ENCODE measurements around the gene RARRES1.

RARRES1 gene

DNA sequence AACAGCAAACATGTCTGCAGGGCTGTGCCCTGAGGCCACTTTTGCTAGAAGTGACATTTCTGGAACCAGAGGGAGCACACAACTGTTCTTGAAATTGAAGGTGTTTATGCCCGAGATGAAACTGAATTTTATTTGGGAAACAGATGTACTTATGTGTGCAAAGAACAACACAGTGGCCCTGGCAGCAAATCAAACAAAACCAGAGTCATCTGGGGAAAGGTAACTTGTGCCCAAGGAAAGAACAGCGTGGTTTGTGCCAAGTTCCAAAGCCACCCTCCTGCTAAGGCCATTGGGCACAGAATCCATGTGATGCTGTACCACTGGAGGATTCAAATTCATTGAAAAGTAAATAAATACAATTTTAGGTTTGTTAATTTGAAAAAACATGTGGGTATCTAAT, 31.2 kb upstream of the RARRES1 start:
- DNase-seq, result no peak

DNA sequence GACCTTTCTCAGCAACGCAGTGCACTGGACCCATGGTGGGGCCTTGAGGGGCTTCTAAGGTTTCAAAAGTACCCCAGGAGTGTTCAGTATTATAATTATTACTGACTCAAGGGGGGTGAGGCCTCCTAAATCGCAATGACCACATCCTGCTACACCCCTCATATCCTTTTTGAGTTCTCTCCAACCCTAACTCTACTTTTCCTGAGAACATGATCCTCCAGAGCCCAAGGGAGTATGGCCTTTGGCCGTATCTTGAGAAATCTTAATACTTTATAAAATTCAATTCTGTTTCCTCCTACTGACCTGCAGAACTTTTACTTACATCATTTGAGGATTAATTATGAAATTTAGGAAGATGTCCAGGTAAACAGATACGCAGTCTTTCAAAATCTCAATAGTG, 30.4 kb upstream of the RARRES1 start:
- DNase-seq, result no peak

DNA sequence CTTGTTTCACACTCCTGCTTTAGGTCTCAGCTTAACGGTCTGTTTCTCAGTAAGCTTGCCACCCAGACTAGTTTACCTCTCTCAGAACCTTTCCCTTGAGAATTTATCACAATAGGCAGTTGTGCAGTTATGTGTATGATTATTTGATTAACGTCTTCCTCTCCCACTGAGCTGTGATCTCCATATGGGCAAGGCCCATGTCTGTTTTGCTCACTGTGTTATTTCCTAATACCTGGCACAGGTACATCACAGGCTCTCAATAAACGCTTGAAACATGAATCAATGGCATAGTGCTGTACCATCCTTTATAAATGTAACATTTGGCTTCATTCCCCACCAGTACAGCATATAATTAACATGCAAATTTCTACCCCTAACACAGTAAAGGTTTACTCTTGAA, 29.1 kb upstream of the RARRES1 start:
- DNase-seq, result no peak

DNA sequence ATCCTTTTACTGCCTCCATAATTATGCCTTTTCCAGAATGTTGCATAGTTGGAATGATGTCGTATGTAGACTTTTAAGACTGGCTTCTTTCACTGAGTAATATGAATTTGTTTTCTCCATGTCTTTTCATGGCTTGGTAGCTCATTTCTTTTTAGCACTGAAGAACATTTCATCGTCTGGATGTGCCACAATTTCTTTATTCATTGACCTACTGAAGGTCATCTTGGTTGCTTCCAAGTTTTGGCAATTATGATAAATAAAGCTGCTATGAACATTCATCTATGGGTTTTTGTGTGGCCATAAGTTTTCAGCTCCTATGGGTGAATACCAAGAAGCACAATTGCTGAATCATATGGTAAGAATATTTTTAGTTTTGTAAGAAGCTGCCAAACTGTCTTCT, 23.2 kb upstream of the RARRES1 start:
- DNase-seq, result no peak

DNA sequence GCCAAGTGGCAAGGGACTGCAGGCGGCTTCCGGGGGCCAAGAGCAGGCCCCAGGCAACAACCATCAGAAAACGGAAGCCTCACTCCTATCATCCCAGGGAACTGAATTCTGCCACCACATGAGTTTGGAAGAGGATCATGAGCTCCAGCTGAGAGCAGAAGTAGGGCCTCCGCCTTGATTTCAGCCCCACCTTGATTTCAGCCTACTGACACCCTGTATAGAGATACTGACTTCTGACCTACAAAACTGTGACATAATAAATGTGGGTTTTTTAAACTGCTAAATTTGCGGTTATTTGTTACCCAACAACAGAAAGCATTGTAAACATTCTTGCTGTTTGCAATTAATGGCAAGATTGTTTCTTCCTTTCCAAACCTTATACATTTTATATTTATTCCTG, 21.6 kb upstream of the RARRES1 start:
- DNase-seq, result no peak

DNA sequence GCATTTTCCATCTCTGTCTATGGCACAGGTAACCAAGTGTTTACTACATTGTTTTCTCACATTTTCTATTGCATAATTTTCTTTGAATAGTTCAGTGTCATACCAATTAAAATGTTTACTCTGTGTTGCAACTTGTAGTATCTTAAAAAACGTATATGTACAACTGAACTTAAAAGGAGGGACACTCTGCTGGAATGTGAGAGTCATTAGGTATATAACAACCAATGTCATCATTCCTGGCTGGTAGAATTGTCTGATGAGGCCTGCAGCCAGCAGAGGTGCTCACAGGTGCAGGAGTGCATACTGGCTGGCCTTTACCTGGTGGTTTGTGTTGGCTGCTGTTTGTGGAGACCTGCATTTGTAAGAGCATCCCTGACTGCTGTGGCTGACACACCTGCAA, 19.1 kb upstream of the RARRES1 start:
- DNase-seq, result no peak

DNA sequence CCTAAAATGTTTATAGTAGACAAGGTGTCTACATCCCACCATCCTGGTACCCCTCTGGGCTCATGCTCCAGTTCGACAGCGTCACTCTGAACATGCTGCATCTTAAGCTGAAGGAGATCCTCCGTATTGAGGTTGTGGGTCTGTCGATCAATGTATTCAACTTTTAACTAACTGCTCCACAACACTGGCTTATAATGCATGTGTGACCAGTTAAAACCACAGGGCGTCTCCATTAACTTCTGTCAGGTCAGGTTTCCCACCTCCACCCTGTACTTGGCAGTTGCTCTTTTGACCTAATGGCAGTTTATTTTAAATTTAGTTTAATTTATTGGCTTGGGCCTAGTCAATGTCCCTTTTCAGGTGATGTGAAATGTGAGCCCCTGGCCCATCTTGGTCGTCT, 17.8 kb upstream of the RARRES1 start:
- DNase-seq, result no peak

DNA sequence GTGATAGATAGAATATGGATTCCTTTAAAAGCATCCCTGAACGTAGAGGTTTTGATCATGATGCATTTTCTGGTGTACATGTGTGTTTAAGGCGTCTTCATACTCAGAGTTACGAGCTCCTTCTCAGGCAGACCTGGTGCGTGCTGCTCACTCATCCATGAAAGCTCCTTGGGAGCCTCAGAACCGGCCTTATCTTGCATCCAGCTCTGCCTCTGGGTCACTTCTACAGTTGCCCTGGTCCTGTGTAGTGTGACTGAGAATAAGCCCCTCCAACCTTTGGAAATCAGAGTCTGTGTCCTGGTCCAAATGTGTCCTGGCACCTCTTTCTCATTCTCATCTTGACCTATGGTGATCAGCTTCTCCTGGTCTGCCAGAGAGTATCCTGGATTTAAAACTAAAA, 17.3 kb upstream of the RARRES1 start:
- DNase-seq, result no peak

DNA sequence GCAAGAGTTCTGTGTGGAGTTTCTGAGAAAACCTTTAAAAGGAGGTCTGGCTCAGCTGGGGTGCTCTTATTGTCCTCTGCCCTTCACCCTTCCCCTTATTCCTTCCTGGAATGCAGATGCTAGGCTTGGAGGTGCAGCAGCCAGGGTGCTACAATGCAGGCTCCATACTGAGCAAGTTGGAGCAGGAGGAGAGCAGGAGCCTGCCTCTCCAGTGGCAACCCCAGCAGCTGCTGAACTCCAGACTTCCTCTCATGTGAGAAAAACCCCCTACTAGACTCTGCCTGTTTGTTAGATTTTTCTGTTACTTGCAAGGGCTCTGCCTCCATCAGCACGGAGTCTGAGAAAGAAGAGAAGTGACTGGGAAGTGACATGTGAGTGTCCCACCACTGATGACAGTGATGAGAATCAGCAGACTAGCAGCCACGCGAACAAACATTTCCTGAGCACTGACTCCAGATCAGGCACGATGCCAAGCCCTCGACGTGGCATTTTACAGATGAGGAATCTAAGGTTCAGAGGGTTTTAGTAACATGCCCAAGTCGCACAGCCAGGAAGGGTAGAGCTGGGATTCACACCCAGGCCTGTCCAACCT, 16.1 kb upstream of the RARRES1 start:
- no peak for DNase-seq

DNA sequence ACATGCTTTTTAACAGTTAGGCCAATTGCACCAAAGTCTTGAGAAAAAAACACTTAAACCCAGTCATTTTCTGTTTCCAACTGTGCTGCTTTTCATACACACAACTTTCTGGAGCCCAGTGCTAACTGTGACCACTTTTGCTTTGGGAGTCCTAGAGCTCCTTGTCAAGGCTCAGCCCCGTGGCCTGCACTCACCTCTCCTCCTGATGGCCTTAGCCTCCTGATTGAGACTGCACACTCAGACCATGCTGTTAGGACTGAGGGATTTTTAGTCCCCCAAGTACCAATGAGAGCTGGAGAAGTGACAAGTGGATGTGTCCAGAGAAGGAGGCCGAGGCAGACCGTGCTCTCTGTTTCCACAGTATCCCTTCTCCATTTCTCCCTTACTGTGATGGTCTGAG, 15.2 kb upstream of the RARRES1 start:
- no peak for DNase-seq

DNA sequence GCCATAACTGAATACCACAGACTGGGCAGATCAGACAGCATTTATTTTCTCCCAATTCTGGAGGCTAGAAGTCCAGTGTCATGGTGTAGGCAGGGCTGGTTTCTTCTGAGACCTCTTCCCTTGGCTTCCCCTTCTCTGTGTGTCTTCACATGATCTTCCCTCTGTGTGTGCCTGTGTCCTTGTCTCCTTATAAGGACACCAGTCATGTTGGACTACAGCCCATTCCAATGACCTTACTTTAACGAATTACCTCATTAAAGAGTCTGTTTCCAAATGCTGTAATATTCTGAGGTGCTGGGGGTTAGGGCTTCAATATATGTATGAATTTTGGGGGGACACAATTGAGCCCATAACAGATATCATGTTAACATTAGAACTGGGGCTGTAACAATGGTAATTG, 13.3 kb upstream of the RARRES1 start:
- DNase-seq, result no peak

DNA sequence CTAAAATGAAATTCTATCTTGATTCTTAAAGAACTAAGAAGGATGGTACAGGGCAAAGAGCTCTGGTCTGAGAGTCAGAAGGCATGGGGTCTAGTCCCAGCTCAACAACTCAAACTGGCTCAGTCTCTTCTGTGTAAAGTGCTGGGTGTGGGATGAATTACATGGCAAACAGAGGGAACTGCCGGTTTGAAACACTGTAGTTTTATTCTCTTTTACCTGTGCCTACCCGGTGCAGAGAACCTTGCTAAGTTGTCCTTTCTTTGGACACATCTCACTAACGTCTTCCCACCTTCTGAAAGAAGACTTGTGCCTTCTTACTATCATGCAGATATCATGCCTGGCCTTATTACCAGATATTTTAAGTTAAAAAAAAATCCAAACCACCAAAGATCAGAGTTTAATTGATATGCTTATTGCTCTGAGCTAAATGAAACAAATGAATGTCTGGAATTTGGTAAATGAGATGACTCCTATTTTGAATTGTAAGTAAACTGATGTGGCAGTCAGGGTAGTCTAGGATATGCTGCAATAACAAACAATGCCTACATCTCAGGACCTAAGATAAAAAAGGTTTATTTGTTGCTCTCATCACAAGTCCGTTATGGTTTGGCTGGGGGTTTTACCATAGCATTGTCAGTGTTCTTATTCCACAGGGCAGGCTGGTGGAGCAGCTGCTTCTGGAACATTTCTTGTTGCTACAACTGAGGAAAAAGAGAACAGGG, 12.5 kb upstream of the RARRES1 start:
- DNase-seq, result no peak

DNA sequence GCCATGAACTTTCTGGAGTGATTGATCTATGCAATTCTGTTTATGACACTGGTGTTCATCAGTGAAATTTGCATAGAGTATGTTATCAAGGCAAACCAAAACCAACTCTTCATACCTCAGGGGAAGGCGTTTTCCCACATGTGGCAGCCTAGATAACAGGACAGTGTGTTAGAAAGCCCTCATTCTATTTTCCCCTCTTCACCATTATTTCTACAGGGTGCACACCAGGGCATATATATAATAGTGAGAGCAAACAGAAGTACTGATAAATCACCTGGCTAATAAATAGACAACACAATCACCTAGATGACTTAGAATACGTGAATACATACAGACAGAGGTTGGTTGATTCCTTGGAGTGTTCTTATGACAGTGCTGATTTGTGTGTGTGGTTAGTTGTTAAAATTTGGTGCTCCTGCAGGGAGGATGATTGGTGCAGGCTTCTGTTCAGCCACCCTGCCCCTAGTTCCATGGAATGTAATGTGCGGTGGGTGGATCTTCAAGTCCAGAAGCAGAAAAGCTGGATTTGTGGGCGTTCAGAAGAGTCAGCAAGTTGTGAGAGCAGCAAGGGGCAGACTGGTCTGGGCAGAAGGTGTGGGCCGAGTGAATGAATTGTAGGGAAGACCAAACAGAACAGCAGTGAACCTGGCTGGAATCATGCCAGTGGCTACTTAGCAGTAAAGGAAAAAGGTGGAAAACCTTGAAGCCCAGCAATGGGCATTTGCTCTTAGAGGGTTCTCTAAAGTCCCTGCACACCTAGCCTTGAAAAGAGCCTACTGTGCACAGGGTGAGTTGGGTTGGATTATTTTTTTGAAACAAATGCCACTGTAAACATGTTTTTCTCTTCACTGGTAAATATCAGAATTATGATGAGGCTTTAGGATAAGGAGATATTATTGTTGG, 11.7 kb upstream of the RARRES1 start:
- no peak for DNase-seq

DNA sequence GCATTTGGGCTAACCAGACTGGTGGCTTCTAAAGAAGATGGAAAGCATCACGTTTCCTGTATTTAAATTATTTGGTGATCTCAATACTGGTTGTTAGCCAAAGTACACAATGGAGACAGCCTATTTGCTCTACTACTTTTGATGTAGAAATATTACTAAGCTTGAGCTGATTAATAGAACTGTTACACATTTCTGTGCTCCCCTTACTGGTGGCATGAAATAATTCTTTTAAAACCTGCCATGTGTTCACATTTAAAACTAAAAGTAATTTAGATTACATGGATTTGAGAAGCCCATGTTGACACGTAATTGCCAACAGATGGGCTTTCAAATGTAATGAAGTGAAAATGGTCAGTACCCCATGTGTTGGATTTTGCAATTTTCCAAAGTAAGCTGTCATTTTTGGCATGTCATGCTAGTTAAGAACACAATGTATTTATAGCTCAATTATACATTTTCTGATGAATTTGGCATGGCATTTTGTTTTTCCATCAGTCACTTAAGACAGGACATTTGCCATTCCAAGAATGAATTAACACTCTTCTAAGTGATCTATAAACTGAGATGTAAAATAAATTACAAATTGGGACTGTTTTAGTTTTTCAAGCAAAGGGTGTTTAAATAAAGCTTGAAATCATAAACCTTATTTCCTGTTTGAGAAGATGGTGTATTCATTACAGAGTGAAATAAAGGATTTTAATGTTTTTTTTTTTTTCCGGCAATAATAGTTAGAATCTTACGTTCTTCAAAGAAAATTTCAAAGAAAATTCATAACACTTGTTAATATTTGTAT, 10.8 kb upstream of the RARRES1 start:
- no peak for DNase-seq

DNA sequence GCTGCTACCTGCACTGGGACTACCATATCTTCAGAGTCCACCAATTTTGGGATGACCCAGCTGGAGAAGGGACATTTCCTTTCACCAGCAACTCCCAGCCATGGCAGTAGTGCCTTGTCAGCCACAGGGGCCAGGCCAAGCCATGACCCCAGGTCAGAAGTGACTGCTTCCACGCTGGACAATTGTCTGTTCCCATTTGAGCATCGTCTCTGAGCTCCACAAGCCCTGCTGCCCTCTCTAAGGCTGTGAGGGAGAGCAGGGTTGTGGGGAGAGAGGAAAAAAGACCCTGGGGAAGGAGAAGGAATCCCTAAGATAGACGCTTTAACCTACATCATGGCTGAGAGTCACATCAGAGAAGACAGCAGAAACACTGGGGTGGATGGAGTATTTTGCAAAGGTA, 7.4 kb upstream of the RARRES1 start:
- no peak for DNase-seq

DNA sequence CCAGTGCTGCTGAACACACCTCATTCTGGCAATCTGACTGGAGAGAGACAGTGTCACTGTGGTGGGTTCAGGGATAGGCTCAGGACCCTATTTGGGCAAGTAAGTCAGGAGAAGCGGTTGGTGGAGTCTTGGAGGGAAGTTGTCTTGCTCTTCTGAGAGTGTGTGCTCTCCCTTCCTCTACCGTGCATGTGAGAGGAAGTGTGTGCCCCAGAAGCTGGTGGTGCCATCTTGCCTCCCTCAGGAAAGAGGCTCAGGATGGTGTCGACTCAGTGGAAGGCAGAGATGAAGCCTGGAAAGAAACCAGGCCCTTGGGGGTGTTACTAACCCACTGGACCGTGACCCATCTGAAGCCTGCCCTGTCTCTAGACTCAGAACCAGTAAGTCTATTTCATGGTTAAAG, 6.8 kb upstream of the RARRES1 start:
- no peak for DNase-seq

DNA sequence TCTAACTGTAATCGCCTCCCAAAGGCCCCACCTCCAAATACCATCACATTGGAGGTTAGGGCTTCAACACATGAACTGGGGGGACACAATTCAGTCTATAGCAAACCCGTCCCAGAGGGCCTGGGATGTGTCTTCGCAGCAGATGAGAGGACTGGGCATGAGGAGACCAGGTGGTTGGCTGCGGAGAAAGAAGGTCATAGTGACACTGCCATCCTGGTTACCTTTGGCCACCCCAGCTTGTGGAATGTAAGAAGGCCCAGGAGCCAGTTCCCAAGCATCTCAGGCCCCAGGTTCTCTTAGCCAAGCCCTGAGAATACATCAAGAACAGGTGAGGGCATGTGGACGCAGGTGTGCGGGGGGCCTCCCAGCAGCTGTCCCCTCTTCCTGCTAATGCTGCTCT, 6.4 kb upstream of the RARRES1 start:
- no peak for DNase-seq

DNA sequence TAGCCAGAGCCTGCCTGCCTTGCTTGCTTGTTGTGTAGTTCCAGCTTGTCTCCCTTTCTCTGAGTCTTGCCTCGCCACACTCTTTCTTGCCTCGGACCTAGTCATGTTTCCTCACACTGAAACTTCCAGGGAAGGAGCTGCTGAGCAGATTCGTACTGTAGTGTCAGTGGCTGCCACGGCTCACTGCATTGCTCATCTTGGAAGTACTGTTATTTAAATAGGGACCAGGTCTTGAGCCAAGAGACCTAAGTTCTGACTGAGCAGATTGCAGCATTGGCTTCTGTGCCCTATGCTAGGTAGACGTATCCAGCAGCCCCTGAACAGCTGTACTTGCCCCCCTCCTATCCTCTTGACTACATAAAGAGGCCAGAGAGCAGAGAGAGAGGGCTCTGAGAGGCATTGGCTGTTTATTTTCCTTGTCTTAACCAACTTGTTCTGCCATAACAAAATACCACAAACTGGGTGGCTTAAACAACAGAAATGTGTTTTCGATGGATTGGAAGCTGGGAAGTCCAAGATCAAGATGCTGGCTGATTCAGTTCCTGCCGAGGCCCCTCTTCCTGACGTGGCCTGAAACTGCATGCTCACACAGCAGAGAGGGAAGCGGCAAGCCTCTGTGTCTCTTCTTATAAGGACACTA, 5.8 kb upstream of the RARRES1 start:
- no peak for DNase-seq

DNA sequence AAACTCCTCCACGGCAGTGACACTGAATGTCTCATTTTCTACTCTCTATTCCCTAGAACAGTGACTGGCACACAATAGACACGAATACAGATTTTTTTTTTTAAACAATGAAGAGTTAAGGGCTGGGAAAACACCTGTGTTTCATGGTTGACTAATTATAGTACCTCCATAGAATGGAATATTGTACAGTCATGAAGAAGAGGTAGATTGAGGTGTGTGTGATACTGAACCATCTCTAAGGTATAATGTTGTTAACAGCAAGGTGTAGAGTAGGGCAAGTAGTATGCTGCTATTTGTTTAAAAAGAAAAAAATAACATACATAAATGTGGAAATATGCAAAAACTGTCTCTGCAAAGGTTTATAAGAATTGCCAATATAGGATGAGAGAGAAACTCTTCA, 5.2 kb upstream of the RARRES1 start:
- no peak for DNase-seq

DNA sequence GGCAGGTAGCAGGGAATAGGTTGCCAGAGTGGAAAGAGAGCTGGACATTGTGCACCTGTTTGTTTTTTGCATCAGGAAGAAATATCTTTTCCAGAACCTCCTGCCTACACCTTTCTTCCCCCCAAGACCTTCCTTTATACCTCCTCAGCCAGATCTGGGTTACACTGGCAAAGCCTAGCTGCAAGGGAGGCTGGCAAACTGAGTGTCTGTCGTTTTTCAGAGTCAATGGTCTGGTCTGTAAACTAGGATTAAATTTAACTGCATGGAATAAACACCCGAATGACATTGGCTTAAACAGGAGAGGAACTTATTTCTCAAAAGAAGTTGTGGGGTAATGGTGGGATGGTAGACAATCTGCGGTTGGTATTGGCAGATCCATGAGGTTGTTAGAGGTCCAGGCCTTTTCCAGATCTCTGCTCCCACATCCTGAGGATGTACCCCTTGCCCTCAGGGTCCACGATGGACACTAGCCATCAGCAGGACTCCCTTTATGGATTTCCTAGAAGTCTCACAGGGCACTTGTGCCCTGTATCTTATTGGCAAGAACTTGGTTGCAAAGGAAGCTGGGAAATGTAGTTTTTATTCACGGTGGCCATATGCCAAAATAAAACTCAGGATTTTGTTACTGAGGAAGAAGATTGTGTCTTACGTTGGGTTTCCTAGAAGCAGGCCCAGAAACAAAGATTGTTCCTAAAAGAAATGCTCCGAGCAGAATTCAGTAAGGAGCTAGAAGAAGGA, 3.2 kb upstream of the RARRES1 start:
- no peak for DNase-seq

DNA sequence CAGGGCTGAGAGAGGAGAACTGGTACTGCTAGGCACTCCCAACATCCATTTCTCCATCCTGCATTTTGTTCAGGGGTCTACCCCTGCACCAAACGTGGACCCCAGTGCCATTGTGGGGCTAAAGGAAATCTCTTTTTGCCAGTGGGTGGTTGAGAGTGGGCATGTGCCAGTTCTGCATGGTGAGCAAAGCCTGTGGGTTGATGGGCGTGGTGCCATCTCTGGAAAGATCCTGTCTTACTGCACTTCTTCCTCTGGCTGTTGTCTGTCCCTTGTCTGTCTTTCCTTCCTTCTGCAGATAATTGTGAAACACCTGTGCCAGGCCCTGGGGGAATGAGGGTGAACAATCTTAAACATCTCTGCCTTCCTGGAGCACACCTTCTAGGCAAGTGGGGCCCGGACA, 1.4 kb upstream of the RARRES1 start:
- DNase-seq, result no peak

DNA sequence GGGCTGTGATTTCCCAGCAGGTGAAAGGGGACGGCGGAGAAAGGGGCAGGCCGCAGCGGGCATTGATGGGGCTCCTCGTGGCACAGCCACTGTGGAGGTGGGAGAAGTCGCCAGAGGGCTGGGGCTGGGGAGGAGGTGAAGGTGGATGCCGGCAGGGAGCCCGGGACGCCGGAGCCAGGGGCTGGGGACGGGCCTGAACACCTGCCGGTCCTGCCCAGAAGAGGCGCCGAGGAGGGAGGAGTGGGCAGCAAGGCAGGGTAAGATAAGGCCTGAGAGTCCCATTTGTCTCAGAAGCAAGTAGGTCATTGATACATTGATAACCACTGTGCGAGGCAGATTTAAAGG, 571 bp upstream of the RARRES1 start:
- no peak for DNase-seq
